Fibroblast of pulmonary artery (primary cell): ENCODE results near the gene TSPAN31.

Experiments used
- DNase-seq: peaks from one replicate; pipeline ENCODE4 v3.0.0-alpha.2; 2010; ENCODE audit warnings: low read depth
- H3K4me3 ChIP-seq: replicated peaks from 2 replicates; pipeline ENCODE4 v1.5.1; 2011; ENCODE audit warnings: low read depth, mild to moderate bottlenecking, control low read depth, low read length, moderate library complexity
- TF ChIP-seq, protein P1 (sequence below): IDR thresholded peaks from 2 replicates; pipeline ENCODE4 v1.5.1; 2011; ENCODE audit warnings: mild to moderate bottlenecking, control low read depth, low read length, inconsistent platforms; ENCODE audit errors: missing control alignments

TSPAN31 gene

DNA sequence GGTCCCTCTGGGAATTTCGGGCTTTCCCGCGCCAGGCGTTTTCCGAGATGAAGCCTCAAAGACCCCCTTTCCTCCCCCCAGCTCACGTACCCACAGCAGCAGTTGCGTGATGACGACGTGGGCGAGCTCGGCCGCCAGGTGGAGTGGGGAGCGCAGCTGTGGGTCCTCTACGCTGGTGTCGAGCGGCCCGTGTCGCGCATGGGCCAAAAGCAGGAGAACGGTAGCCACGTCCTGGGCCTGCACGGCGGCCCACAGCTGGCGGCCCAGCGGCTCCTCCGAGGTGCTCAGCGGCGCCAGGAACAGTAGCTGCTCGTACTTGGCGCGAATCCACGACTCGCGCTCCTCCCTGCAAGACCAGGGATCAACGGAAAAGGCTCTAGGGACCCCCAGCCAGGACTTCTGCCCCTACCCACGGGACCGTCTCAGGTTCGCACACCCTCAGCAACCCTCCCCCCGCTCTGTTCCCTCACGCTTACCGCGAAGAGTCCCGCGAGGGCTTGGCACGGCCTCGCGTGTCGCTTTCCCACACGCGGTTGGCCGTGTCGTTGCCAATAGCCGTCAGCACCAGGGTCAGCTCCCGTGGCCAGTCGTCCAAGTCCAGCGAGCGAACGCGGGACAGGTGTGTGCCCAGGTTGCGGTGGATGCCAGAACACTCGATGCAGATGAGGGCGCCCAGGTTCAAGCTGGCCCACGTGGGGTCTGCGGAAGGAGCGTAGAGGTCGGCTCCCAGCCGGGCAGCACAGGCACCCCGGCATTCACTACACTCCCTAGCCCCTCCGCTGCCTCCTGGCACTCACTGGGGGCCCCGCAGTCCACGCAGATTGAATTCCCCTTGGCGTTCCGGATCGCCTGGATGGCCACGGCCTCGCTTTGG, 17.7 kb upstream of the TSPAN31 start:
- H3K4me3 ChIP-seq = peak overlapping the region; percentile 83
- TF ChIP-seq, protein P1, sequence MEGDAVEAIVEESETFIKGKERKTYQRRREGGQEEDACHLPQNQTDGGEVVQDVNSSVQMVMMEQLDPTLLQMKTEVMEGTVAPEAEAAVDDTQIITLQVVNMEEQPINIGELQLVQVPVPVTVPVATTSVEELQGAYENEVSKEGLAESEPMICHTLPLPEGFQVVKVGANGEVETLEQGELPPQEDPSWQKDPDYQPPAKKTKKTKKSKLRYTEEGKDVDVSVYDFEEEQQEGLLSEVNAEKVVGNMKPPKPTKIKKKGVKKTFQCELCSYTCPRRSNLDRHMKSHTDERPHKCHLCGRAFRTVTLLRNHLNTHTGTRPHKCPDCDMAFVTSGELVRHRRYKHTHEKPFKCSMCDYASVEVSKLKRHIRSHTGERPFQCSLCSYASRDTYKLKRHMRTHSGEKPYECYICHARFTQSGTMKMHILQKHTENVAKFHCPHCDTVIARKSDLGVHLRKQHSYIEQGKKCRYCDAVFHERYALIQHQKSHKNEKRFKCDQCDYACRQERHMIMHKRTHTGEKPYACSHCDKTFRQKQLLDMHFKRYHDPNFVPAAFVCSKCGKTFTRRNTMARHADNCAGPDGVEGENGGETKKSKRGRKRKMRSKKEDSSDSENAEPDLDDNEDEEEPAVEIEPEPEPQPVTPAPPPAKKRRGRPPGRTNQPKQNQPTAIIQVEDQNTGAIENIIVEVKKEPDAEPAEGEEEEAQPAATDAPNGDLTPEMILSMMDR = peak; percentile 34
- no peak for DNase-seq

DNA sequence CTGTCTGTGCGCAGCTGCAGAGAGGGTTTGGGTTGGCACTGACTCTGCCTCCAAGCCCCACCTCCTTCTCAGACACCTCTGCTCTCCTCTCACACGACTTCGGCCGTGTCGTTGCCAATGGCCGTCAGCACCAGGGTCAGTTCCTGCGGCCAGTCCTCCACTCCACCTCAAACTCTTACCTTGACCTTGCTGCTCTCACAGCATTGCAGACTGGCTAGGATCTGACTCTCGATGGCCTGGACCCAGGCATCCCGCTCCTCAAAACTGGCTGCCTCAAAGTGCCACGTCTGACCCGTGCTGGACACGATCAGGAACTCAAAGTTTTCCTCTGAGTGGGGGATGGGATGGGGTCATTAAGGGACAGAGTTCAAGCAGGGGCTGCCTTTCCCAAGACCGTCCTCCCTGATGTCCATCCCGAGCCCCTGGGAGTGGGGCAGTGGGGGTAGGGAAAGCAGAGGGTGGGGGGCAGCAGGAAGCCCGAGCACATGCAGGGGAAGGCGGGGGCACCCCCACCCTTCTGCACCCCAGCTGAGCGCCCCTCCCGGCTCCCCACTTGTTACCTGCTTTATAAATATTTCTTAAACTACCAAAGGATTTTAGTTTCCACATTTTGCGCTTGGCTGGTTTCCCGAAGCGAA, 17.0 kb upstream of the TSPAN31 start:
- TF ChIP-seq, protein P1 = no peak
- DNase-seq = no peak
- no peak overlapping the region for H3K4me3 ChIP-seq

DNA sequence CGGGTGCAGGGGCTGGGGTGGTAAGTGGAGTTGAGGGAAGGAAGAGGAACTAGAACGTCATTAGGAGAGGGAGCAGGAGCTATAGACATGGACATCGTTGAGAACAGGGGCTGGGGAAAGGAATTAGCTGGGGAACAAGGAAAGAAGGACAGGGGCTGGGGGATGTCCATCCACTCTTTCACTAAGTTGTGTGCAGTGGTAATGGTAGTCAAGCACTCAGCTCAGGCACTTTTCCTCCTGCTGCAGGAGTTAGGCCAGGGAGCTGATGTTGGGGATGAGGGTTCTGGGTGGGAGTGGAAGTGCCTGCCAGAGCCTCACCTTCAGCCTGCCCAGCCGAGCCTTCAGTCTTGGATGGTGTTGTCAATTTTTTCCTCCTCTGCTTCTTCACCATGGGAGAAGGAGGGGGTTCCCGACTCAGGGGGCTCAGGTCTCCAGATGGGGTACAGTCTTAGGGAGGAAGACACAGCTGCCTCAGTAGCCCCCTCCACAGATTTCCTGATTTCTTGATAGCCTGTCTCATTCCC, 15.5 kb upstream of the TSPAN31 start:
- TF ChIP-seq, protein P1 = no peak
- H3K4me3 ChIP-seq = no peak overlapping the region
- DNase-seq = no peak

DNA sequence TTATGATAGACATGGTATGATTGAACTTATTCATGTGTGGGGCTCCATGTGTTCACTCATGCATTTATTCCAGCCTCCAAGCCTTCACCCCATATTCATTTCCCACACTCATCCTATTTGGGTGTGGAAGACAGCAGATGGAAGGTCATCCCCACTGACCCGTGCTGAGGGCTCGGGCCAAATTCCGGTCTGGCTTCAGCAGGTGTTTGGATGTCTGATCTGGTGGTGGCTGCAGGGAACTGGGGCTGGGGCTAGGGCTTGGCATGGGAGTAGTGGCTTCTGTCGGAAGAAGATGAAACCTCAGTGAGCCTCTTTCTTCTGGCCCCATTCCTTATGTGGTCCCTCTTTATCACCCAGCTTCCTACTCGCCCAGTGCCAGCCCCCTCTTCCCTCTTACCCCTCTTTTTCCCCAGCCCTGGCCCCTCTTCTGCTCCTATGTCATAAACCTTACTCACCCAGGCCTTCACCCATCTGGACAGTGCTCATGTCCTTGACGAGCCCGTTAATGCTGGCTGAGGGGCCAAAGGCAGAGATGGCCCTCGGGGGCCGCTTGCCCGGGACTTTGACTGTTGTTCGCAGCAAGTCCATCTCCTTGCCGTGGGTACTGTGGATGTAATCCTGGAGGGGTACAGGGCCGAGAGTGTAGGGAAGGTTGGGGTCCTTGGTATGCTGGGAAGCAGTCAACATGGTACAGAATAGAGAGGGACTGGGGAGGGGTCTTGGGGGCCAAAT, 14.3 kb upstream of the TSPAN31 start:
- DNase-seq = no peak
- no peak overlapping the region for H3K4me3 ChIP-seq

DNA sequence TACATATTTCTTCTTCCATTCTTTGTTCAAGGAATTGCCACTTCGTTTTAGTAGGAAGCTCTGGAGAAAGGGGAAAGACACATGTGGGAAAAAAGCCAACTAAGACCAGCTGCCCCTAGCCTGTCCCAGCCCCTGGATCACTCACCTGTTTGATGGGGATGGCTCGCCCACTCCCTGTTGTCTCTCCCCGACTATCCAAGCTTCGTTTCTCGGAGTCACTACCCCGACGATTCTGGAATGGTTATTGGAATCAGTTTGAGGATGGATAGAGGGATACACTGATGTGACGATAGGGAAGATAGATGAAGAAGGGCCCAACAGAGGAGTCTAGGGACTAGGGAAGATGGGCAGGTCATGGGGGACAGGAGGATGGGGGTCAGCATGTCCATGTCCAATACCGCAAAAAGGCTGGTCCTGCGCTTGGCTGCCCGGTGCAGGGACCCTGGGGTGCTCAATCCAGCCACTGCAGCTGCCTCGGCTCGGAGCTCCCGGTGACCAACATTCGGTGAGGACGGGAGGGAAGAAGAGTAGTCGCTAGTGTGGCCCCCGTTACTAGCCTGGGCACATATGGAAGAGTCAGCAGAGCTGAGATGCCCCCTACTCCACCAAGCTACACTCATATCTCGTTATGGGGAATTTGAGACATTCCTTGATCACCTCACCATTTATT, 13.3 kb upstream of the TSPAN31 start:
- TF ChIP-seq, protein P1 = no peak
- no peak overlapping the region for H3K4me3 ChIP-seq
- no peak for DNase-seq

More for the DNA sequence above, 14.3 kb upstream of the TSPAN31 start:
- TF ChIP-seq, protein P1 = no peak

DNA sequence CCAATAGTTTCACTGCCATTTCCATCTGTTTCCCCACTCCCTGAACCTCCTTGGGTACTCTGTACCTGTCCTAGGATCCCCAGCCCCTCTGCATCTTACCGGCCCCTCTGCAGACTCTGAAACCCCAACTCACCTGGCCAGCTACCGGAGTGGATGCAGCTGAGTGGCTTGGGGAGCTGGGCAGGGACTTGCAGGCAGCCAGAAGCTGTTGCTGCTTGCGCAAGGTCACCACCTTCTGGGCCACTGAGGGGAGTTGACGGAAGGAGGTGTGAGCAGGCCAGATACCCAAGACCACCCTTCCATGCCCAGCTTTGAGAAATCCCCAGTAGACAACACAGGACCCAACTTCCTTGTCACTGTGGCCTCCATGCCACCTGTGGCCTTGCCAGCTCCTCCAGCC, 12.6 kb upstream of the TSPAN31 start:
- no peak for DNase-seq
- H3K4me3 ChIP-seq = no peak overlapping the region
- TF ChIP-seq, protein P1 = no peak
